ENCODE data around the gene AKR1C2. TPM values are rescaled to one million over a fixed set of nuclear protein-coding genes. Genes with fewer than 3 reads are reported as not detected.
A peak's percentile ranks its signal among the peaks of the same experiment; 100 is the strongest.
"Not testable (repeated sequence)": the region's sequence is repeated elsewhere in the genome, so short reads cannot be mapped to it uniquely, and the experiment has no call there.

Gene AKR1C2
- polyA plus RNA-seq, 2 donors: 37.5 to 142 TPM

- H3K27me3 ChIP-seq (ENCODE audit: control insufficient read depth in 1 of 2, insufficient read depth in 2 of 2, low read length in 2 of 2); H3K27ac ChIP-seq (ENCODE audit: low read depth in 2 of 2, low read length in 1 of 2); H3K4me3 ChIP-seq (ENCODE audit: low read depth in 1 of 2, low read length in 2 of 2); H3K36me3 ChIP-seq (ENCODE audit: control insufficient read depth in 2 of 2, insufficient read depth in 2 of 2, low read length in 1 of 2); H3K9me3 ChIP-seq (ENCODE audit: control insufficient read depth in 2 of 2, insufficient read depth in 1 of 2, low read depth in 1 of 2, low read length in 1 of 2); H3K4me1 ChIP-seq (ENCODE audit: control insufficient read depth in 2 of 2, insufficient read depth in 2 of 2, low read length in 1 of 2): not testable (repeated sequence)
- 98 to 99% methylated on average over 4 of the region's 4 CpGs for WGBS, 2 donors
Measured at GRCh38 chr10:4965763-4966162, 37.9 kb downstream of the AKR1C2 start.

DNA sequence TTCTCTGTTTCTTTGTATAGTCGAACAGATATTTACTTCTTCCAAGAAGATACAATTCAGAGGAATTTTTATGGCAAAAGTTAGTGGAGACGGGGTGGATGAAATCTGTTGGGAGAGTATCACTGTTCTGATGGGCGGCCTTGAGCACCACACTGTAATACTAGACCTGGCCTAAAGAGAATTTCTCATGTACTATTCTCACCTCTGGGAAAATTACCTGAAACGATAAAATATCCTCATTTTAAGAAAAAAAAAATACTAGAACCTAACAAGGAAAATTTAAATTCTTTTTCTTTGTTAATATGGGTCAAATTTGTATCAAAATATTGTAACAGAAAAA is 39.9 kb downstream of the AKR1C2 start:
- WGBS, 2 donors: 33 to 36% methylated on average over 3 of the region's 4 CpGs
- H3K4me1 ChIP-seq (ENCODE audit: control insufficient read depth in 2 of 2, insufficient read depth in 2 of 2, low read length in 1 of 2); H3K27me3 ChIP-seq (ENCODE audit: control insufficient read depth in 1 of 2, insufficient read depth in 2 of 2, low read length in 2 of 2); H3K9me3 ChIP-seq (ENCODE audit: control insufficient read depth in 2 of 2, insufficient read depth in 1 of 2, low read depth in 1 of 2, low read length in 1 of 2); H3K36me3 ChIP-seq (ENCODE audit: control insufficient read depth in 2 of 2, insufficient read depth in 2 of 2, low read length in 1 of 2); H3K27ac ChIP-seq (ENCODE audit: low read depth in 2 of 2, low read length in 1 of 2): not testable (repeated sequence)
- peak overlapping the region in 1 of 2 donors; percentile 28 for H3K4me3 ChIP-seq (ENCODE audit: low read depth in 1 of 2, low read length in 2 of 2)

DNA sequence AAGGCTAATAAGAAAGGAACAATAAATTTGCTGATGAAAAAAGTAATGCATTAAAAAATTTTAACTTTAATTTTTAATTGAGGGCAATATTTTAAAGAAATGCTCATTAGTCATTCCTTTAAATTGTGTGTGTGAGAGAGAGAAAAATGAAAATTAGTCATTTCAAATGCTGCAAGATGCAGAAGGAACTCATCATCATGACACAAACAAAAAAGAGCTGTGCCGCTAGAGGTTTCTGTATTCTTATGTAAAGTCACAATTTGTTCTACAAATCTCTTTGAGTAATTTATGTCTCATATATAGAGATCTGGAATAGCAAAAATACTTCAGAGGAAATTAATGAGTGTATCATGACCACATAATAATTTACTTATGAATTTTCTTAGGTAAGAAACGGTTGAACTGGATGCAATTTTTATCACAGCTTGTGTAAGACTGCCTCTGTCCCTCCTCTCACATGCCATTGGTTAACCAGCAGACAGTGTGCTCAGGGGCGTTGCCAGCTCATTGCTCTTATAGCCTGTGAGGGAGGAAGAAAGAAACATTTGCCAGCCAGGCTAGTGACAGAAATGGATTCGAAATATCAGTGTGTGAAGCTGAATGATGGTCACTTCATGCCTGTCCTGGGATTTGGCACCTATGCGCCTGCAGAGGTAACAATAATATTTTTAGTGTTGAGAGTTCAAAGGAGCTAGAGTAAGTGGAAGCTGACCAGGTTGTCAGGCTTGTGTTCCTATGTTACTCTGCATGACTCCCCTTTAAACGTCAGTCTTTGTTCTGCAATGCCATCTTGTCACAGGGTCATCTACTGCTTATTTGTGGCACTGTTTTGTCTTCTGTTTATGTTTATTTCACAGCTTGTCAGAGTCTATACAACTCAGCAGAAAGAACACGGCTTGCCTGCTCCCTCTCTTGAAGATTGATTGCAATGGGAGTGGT is 40.5 kb downstream of the AKR1C2 start, which contains the start of gene AKR1C1:
Gene AKR1C1, plus strand, starts transcription at position 540 of the 939 bp plus-strand sequence. Its CDS starts 30 bp downstream, at position 570.
- peak within 1 kb of the TSS in 1 of 2 donors; percentile 28 for H3K4me3 ChIP-seq (ENCODE audit: low read depth in 1 of 2, low read length in 2 of 2)
- H3K9me3 ChIP-seq (ENCODE audit: control insufficient read depth in 2 of 2, insufficient read depth in 1 of 2, low read depth in 1 of 2, low read length in 1 of 2); H3K4me1 ChIP-seq (ENCODE audit: control insufficient read depth in 2 of 2, insufficient read depth in 2 of 2, low read length in 1 of 2); H3K27me3 ChIP-seq (ENCODE audit: control insufficient read depth in 1 of 2, insufficient read depth in 2 of 2, low read length in 2 of 2); H3K27ac ChIP-seq (ENCODE audit: low read depth in 2 of 2, low read length in 1 of 2); H3K36me3 ChIP-seq (ENCODE audit: control insufficient read depth in 2 of 2, insufficient read depth in 2 of 2, low read length in 1 of 2): not testable (repeated sequence)
- 21 to 25% methylated on average over 6 of the region's 7 CpGs for WGBS, 2 donors

GRCh38 chr10:4962308-4962707 is 41.3 kb downstream of the AKR1C2 start:
- not testable (repeated sequence) for H3K36me3 ChIP-seq (ENCODE audit: control insufficient read depth in 2 of 2, insufficient read depth in 2 of 2, low read length in 1 of 2); H3K27me3 ChIP-seq (ENCODE audit: control insufficient read depth in 1 of 2, insufficient read depth in 2 of 2, low read length in 2 of 2); H3K9me3 ChIP-seq (ENCODE audit: control insufficient read depth in 2 of 2, insufficient read depth in 1 of 2, low read depth in 1 of 2, low read length in 1 of 2); H3K4me3 ChIP-seq (ENCODE audit: low read depth in 1 of 2, low read length in 2 of 2); H3K4me1 ChIP-seq (ENCODE audit: control insufficient read depth in 2 of 2, insufficient read depth in 2 of 2, low read length in 1 of 2); H3K27ac ChIP-seq (ENCODE audit: low read depth in 2 of 2, low read length in 1 of 2)
- WGBS, 2 donors: 31 to 49% methylated on average over 1 of the region's 1 CpG

DNA sequence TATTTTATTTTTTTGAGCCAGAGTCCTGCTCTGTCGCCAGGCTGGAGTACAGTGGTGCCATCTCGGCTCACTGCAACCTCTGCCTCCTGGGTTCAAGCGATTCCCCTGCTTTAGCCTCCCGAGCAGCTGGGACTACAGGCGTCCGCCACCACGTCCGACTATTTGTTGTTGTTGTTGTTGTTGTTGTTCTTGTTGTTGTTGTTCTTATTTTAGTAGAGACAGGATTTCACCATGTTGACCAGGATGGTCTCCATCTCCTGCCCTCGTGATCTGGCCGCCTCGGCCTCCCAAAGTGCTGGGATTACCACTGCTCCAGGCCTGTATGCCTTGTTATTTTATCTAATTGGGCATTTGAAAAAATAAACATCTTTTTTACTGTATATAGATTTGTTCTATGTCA is 42.1 kb downstream of the AKR1C2 start:
- not testable (repeated sequence) for H3K27me3 ChIP-seq (ENCODE audit: control insufficient read depth in 1 of 2, insufficient read depth in 2 of 2, low read length in 2 of 2); H3K36me3 ChIP-seq (ENCODE audit: control insufficient read depth in 2 of 2, insufficient read depth in 2 of 2, low read length in 1 of 2); H3K9me3 ChIP-seq (ENCODE audit: control insufficient read depth in 2 of 2, insufficient read depth in 1 of 2, low read depth in 1 of 2, low read length in 1 of 2); H3K4me3 ChIP-seq (ENCODE audit: low read depth in 1 of 2, low read length in 2 of 2); H3K4me1 ChIP-seq (ENCODE audit: control insufficient read depth in 2 of 2, insufficient read depth in 2 of 2, low read length in 1 of 2); H3K27ac ChIP-seq (ENCODE audit: low read depth in 2 of 2, low read length in 1 of 2)
- 94 to 97% methylated on average over 11 of the region's 11 CpGs for WGBS, 2 donors

- WGBS, 2 donors: 51 to 69% methylated on average over 5 of the region's 5 CpGs
- H3K27ac ChIP-seq (ENCODE audit: low read depth in 2 of 2, low read length in 1 of 2); H3K4me1 ChIP-seq (ENCODE audit: control insufficient read depth in 2 of 2, insufficient read depth in 2 of 2, low read length in 1 of 2); H3K36me3 ChIP-seq (ENCODE audit: control insufficient read depth in 2 of 2, insufficient read depth in 2 of 2, low read length in 1 of 2); H3K9me3 ChIP-seq (ENCODE audit: control insufficient read depth in 2 of 2, insufficient read depth in 1 of 2, low read depth in 1 of 2, low read length in 1 of 2); H3K4me3 ChIP-seq (ENCODE audit: low read depth in 1 of 2, low read length in 2 of 2); H3K27me3 ChIP-seq (ENCODE audit: control insufficient read depth in 1 of 2, insufficient read depth in 2 of 2, low read length in 2 of 2): not testable (repeated sequence)
Measured at GRCh38 chr10:4956955-4957645, 46.6 kb downstream of the AKR1C2 start.

GRCh38 chr10:4956088-4956487 is 47.6 kb downstream of the AKR1C2 start:
- not testable (repeated sequence) for H3K36me3 ChIP-seq (ENCODE audit: control insufficient read depth in 2 of 2, insufficient read depth in 2 of 2, low read length in 1 of 2); H3K9me3 ChIP-seq (ENCODE audit: control insufficient read depth in 2 of 2, insufficient read depth in 1 of 2, low read depth in 1 of 2, low read length in 1 of 2); H3K4me1 ChIP-seq (ENCODE audit: control insufficient read depth in 2 of 2, insufficient read depth in 2 of 2, low read length in 1 of 2); H3K27me3 ChIP-seq (ENCODE audit: control insufficient read depth in 1 of 2, insufficient read depth in 2 of 2, low read length in 2 of 2); H3K27ac ChIP-seq (ENCODE audit: low read depth in 2 of 2, low read length in 1 of 2); H3K4me3 ChIP-seq (ENCODE audit: low read depth in 1 of 2, low read length in 2 of 2)
- WGBS, 2 donors: 84% methylated on average over 5 to 6 of the region's 7 CpGs

GRCh38 chr10:4953405-4953804 is 50.3 kb downstream of the AKR1C2 start:
- Histone ChIP-seq H3K4me1 (ENCODE audit: control insufficient read depth in 2 of 2, insufficient read depth in 2 of 2, low read length in 1 of 2) (no peaks in the 10 kb centered on the region), H3K9me3 (ENCODE audit: control insufficient read depth in 2 of 2, insufficient read depth in 1 of 2, low read depth in 1 of 2, low read length in 1 of 2) (no peaks in the 10 kb centered on the region), H3K4me3 (ENCODE audit: low read depth in 1 of 2, low read length in 2 of 2) (no peak overlapping the region), H3K27ac (ENCODE audit: low read depth in 2 of 2, low read length in 1 of 2) (no peak overlapping the region), H3K27me3 (ENCODE audit: control insufficient read depth in 1 of 2, insufficient read depth in 2 of 2, low read length in 2 of 2) (no peaks in the 10 kb centered on the region), H3K36me3 (ENCODE audit: control insufficient read depth in 2 of 2, insufficient read depth in 2 of 2, low read length in 1 of 2) (no peaks in the 10 kb centered on the region)

GRCh38 chr10:4951512-4952162 is 52.0 kb downstream of the AKR1C2 start:
- H3K4me3 ChIP-seq (ENCODE audit: low read depth in 1 of 2, low read length in 2 of 2); H3K27me3 ChIP-seq (ENCODE audit: control insufficient read depth in 1 of 2, insufficient read depth in 2 of 2, low read length in 2 of 2); H3K27ac ChIP-seq (ENCODE audit: low read depth in 2 of 2, low read length in 1 of 2); H3K4me1 ChIP-seq (ENCODE audit: control insufficient read depth in 2 of 2, insufficient read depth in 2 of 2, low read length in 1 of 2); H3K9me3 ChIP-seq (ENCODE audit: control insufficient read depth in 2 of 2, insufficient read depth in 1 of 2, low read depth in 1 of 2, low read length in 1 of 2); H3K36me3 ChIP-seq (ENCODE audit: control insufficient read depth in 2 of 2, insufficient read depth in 2 of 2, low read length in 1 of 2): not testable (repeated sequence)
- 44 to 49% methylated on average over 5 of the region's 5 CpGs for WGBS, 2 donors

All from esophagus (tissue), 2 donors.